Stimulated activated CD4-positive, alpha-beta T cell treated with anti-CD3 and anti-CD28 coated beads, Interleukin-2, amount 100 ng/mL, for 48 hours (primary cell): Measurements from ENCODE around the gene SLC43A1.
"Not testable (repeated sequence)": the region's sequence is repeated elsewhere in the genome, so short reads cannot be mapped to it uniquely, and the experiment has no call there.

Experiments used
- DNase-seq, 2 donors: peaks; one replicate each; pipeline ENCODE4 v3.0.0-alpha.2; 2020

Gene SLC43A1

DNA sequence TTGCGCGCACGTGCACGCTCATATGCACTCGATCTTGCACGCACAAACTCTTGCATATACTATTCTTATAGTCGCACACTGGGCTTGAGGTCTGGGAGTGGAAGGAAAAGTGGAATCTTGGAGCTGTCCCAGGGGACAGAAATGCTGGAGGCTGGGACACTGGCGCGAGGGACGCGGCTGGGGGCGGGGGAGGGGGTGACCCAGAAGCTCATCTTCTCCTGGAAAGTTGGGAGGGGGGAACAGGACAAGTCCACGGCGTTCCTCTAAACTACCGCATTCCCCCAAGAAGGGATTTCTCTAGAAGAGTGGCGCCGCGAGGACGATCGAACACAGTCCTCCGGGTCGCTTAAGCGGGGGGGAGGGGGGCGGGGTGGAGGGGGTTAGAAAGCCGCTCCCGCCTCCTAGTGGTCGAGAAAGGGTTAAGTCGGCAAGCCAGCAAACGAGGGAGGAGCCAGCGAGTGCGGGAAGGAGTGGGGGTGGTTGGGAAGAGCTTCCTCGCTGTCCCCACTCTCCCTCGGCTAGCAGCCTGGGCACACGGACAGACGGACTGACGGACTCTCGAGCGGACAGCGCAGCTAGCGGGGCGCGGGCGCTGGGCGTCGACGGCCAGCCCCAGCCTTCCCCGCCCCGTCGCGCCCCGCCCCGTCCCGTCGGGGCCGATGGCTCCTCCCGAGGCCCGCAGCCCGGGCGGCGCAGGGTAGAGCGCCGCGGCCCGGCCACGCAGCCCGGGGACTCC, 55.3 kb downstream of the SLC43A1 start, which contains the start of gene RTN4RL2:
RTN4RL2 (plus strand) TSS at position 507 of the 736 bp plus-strand sequence. CDS start 338 bp downstream, outside the sequence.
- DNase-seq, result peak; percentile 39 to 43

DNA sequence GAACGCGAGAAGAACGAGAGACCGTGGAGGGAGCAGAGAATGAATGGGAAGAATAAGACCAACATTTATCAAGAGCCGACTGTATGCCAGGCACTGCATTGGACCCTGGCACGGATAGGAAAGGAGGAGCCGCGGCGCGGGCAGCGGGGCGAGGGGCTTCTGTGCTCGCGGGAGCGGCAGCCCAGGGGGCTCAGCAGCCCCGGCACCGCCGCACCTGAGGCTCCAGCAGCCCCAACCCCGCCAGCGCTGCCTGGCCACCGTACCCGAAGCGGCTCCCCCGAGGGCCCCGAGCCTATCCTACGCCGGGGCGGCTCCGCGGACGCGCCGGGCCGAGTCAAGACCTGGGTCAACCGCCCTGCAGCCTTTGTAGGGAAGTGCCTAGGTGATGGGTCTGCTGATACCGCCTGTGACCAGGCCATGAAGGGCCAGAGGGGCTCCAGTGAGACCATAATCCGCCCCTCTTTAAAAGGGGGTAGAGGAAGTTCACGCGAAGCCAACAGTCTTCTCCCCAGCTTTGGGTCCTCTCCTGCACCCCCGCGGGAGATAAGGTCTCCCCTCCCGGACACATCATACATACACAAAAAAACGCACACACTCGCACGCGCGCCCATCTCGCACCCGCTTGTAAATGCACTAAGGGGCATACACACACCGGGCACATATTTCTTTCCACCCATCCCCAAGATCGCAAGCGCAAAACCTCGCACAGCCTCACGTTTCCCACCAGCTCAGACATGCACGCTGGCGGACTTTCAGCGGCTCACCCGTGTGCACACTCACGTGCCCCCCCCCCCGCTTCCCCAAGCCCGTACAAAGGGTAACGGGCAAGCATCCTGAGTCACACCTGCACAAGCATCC, 56.1 kb downstream of the SLC43A1 start:
- no peak for DNase-seq

DNA sequence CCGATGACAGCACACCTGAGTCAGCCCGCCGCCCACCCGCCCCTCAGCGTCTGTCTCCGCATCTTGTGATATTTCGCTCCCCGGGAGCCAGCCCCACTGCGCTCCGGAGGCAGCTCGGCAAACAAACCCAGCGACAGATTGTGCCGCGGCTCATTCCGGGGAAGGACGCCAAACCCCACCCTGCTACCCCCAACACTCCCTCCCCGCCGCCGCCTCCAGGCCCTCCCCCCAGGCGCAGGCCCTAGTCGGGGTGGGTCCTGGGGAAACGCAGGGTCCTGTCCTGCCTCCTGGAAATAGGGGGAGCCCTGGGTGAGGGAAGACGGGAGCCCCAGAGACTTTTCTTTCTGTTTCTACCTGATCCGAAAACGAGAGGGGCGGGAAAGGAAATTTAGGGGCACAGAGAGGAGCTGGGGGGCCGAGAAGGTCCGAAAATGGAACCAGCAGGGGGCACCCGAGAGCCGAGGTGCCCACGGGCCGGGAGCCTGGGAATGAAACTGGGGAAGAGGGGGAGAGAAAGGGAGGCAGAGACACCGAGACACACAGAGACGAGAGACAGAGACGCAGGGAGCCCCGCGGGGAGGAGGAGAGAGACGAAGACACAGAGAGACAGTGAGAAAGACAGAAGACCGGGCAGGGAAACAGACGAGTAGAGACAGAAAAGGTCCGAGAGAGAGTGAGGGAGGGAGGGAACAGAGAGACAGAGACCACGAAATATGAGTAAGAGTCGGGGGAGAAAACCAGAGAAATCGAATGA, 56.9 kb downstream of the SLC43A1 start:
- DNase-seq, result peak; percentile 45 to 49

DNA sequence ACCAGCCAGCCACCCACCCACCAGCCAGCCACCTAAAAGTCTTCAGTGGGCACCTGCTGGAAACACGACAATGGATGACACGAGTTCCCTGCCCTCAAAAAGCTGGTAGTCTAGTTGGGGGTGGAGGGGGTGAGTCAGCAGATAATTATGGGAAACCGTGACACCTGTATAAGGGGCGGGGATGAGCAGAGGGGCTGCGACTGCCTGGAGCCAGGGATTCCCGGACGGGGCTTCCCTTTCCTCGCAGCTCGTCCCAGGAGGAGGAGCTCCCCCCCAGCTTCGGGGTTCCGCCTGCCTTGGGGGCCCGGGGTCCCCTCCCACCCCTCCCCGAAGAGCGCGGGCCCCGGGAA, 57.5 kb downstream of the SLC43A1 start:
- no peak for DNase-seq

DNA sequence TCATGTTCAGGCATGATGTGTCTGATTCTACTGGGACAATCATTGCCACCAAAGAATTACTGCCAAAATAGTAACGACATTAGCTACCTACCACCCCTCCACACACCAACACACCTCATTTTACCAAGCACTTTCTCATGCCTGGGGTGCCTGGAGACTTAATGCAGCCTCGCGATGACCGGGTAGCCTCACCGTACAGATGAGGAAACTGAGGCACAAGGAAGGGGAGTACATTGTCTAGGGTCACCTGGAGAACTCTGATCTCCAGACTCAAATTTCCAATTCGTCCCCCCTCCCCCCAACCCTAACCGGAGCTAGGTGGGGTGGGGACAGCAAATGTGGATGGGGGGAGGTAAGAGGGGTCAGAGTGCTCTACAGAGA, 57.9 kb downstream of the SLC43A1 start:
- DNase-seq, result no peak

DNA sequence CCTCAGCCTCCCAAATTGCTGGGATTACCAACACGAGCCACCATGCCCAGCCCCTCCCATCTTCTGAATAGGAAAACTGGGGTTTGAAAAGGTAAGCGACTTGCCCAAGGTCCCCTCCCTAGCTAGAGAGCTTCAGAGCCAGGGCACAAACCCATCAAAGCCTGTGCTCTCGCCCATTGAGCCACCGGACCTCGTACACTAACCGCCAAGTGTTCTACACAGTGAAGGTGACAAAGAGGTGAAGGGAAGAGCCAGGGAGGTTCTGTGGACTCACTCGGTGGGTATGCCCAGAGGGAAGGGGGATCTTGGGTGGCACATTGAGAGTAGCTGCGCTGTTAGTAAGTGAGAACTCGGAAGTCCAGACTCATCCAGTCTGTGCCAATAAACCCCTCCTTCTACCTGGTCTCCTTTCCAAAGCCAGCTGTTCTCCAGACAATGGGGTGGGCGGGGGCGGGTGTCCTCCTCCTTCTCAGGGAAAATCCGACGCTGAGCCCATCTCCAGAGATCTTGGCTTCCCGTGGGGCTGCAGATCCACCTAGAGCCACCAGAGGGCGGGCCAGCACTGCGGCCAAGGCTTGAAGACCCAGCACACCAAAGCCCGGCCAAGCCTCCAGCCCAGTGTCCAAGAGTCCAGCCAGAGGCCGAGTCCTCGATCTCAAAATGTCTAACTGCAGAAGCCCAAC, 58.4 kb downstream of the SLC43A1 start:
- DNase-seq, result peak; percentile 74 to 79

DNA sequence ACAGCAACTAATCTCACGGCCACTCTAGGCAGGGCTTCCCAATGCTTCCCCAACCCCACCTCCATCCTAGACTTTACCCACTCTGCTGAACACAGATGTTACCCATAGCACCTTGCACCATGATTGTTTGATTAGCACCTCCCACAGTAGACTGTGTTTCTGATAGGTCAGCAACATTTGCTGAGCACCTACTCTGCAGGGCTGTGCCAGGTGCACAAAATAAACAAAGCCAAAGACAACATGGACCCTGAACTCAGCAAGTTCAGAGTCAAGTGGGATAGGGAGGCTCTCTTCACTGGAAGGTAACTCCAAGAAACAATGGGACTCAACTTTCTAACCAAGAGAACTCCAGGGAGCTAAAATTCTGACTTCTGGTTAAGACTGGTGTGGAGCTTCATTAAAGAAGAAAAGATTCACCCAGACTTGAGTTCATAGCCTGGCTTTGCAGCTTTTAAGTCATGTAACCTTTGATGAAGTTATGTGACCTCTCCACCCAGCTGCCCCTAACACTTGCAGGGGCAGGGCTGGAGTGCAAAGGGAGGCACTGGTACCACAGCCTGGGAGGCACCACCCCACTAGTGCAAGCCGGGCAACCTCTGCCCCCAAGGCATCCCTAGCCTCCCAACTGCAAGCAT, 61.8 kb downstream of the SLC43A1 start:
- DNase-seq, result no peak

DNA sequence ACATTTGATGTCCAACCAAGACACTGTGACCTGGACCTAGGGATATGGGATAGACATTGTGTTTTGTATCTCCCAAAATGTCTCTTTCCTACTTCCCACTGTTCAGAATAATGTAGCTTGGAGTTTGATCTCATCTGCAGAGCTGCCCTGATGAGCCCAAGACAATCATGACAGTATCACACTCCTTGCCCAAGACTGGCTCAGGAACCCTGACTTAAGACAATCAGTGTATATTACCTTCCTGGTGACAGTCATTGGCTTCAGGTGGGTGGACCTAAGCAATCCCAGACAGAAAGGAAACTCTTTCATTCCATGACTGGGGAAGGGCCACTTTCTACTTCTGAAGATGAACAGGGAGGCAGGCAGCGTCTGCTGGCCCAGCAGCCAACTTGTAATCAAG, 69.4 kb downstream of the SLC43A1 start:
- DNase-seq, result no peak

DNA sequence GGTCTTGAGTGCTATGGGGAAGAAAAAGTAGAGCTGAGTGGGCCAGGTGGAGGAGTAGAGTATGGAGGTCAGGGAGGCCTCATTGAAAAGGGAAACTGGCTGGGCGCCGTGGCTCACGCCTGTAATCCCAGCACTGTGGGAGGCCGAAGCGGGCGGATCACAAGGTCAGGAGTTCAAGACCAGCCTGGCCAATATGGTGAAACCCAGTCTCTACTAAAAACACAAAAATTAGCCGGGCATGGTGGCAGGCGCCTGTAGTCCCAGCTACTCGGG, 70.4 kb downstream of the SLC43A1 start:
- DNase-seq, result not testable (repeated sequence)

DNA sequence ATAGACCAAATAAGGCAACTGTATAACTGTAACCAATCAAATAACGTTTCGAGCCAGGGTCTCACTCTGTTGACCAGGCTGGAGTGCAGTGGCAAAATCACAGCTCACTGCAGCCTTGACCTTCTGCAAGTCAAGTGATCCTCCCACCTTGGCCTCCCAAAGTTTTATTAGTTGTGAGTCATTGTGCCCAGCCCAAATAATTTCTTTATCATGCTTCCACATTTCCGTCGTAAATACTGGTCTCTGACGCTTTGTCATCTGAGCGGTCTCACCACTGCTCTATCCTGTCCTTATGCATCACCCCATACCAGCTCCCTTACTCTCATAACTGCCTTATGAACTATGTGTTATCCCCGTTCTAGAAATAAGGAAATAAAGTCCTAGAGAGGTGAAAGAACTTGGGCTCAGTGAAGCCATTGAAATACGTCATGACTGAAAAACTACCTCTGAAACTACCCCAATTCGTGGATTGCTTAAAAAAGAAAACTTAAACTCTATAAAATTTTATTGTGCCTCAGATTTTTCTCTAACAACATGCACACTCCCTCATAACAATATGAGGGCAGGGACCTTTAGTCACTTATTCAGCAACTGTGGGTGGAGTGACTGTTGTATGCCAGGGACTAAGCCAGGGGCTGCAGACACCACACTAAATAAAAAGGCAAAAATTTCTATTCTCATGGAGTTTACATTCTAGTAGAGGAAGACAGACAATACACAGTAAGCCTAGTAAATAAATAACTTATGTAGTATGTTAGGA, 71.0 kb downstream of the SLC43A1 start:
- no peak for DNase-seq

DNA sequence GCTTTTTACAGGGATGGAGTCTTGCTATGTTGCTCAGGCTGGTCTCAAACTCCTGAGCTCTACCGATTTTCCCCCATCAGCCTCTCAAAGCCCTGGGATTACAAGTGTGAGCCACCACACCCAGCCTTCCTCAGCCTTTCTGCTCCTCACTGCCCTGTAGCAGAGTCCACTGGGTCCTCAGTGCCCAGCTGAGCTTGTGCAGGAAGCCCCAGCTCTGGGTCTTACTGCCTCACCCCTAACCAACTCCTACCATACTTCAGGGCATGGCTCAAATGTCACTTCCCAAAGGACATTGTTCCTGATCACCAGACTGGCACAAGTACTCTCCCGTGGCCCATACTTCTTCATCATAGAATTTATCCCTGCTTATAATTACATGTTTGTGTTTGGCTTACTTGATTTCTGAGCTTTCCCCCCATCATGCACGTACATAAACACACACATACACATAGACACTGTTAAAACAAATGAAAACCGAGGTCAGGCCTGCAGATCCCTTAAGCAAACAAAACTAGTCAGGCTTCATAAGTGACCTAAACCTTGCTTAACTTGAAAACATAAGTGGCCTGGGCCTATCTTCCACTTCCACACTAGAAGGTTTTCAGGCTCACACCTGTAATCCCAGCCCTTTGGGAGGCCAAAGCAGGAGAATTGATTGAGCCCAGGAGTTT, 74.6 kb downstream of the SLC43A1 start:
- DNase-seq, result no peak

DNA sequence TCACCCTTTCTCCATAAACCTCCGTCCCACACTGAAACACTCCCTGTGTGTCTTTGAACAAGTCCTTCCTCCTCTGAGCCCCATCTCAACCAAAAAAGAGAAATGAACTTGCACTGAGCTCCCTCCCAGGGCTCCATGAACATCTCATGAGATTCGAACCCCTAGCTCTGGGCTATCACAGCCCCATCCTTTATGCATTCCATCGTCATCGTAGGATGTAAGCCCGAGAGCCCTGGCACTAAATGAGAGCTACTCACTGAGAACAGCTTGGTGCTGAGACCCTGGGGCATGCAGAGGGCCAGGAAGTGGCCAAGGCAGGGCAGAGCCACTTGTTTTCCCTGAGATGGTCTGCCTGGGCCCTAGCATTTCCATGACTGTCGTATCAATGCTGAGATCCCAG, 75.7 kb downstream of the SLC43A1 start:
- DNase-seq, result no peak

DNA sequence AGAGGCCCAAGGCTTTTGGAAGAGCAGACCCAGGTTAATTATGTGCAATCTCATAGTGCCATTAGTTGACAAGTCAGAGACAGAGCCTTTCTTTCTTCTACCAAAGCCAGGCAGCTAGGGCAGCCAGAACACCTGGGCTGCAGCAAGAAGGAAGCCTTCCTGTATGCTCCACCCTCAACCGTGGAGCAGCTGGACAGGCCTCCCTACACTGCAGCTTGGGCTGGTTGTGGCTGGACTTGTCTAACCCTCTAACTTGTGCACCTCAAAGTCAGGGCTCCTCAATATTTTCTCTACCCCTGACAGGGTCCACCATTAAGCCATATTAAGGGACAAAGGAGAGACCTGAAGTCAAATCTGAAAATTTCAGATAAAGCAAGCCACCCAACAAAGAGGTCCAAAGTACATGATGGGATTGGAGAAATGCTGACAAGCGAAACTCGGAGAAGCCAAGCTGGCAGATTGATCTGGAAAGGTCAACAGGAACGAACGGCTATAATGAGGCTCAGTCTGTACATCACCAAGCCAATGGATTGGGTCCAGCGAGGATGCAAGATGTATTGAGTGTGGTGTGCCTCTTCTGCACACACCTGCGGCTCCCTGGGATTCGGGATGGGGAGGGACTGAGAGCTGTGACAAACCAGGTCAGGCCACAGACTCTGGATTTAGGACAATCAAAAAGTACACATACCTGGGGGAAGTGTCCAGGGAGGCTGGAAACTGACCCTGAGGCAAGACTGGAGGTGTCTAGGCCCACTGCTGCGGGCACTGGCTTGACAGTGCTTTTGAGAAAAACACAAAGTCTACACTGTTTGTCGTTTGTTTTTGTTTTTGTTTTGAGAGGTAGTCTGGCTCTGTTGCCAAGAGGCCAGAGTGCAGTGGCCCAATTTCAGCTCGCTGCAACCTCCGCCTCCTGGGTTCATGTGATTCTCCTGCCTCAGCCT, 76.9 kb downstream of the SLC43A1 start:
- DNase-seq, result no peak

DNA sequence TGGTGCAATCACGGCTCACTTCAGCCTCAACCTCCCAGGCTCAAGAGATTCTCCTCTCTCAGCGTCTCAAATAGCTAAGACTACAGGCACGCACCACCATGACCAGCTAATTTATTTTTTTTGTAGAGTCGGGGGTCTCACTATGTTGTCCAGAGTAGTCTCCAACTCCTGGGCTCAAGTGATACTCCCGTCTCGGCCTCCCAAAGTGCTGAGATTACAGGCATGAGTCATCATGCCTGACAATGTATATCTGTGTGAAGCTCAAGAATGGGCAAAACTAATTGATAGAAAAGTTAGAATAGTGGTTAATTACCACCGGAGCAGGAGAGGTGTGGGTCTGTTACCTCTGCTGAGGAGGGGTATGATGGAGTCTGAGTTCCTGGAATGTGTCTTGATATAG, 79.5 kb downstream of the SLC43A1 start:
- no peak for DNase-seq

DNA sequence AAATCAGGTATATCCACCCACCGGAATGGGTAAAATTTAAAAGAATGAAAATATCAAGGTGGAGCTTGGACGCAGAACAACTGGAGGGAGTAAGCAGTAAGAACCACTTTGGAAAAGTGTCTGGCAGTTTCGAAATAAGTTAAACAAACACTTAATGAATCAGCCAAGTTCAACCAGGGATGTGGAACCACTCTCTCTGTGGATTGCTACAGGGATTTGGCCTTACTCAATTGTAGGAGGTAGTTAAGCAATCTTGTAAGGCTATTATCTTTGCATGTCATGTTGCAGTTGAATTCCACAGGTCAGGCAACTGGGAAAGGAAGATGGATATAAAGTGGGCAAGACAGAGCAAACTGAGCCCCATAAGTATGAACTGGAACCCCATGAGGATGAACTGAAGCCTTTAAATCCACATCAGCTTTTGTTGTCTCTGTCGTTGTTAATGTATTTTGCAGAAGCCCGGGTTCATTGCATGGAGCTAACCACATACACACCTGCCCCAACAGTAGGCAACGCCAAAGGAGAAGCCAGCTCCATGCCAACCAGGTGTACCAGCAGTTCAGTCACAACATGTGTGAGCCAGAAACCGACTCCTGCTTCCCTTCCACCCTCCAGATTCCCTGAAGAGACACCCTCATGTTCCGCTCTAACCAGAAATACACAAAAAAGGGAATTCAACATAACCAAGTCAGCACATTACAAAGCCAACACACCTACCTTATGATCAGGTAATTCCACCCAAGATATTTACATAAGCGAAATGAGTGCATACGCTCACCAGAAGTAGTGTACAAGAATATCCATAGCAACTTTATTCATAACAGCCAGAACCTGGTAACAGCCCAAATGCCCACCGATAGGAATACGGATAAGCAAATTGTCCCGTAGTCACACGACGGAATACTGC, 80.6 kb downstream of the SLC43A1 start:
- DNase-seq, result no peak
